ENCODE results near the gene RALGPS1.

DNA sequence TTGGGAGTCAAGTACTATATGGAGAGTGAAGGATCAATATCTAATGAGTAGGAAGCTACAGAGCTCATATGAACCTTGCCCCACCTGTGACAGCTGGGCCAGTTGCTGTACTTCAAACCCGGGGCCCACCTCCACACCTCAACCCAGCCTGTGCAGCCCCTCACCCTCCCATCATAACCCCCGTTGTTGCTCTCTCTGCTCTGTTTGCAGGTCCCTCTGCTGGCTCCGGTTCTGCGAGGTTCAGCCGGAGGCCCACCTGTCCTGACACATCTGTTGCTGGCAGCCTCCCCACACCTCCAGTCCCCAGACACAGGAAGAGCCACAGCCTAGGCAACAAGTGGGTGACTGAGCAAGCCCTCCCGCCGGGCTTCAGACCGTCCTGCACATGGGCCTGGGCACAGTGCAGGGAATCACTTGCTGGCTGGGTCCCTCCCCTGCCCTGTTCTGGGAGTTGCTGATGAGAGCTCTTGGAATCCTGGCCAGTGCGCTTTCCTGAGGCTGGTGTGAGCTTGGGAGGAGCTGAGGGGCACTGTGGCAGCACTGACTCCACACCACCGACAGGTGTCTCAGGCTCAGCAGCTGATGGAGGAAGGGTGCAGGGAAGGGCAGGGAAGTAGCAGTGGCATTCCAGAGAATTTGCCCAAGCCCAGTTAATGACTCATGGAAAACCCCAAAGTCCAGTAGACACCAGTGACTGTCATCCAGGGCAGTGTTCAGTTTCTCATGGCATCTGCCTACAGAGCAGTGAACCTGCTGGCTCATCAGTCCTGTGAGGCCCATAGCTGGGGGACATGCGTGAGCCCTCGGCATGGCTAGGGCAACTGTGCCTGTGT, 280.5 kb downstream of the RALGPS1 start:
- TF ChIP-seq POLR2A (IDR thresholded peaks at IDR 0.05; ENCODE audit: low read depth): no peak
- TF ChIP-seq, protein P1, sequence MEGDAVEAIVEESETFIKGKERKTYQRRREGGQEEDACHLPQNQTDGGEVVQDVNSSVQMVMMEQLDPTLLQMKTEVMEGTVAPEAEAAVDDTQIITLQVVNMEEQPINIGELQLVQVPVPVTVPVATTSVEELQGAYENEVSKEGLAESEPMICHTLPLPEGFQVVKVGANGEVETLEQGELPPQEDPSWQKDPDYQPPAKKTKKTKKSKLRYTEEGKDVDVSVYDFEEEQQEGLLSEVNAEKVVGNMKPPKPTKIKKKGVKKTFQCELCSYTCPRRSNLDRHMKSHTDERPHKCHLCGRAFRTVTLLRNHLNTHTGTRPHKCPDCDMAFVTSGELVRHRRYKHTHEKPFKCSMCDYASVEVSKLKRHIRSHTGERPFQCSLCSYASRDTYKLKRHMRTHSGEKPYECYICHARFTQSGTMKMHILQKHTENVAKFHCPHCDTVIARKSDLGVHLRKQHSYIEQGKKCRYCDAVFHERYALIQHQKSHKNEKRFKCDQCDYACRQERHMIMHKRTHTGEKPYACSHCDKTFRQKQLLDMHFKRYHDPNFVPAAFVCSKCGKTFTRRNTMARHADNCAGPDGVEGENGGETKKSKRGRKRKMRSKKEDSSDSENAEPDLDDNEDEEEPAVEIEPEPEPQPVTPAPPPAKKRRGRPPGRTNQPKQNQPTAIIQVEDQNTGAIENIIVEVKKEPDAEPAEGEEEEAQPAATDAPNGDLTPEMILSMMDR (IDR thresholded peaks at IDR 0.05): no peak
